Stimulated activated CD4-positive, alpha-beta T cell treated with anti-CD3 and anti-CD28 coated beads, Interleukin-2, amount 100 ng/mL, for 4 hours (primary cell): ENCODE data around the gene CHST12.
"Not testable (repeated sequence)": the region's sequence is repeated elsewhere in the genome, so short reads cannot be mapped to it uniquely, and the experiment has no call there.

Experiments
- DNase-seq: peaks from one replicate; pipeline ENCODE4 v3.0.0-alpha.2; 2020; ENCODE audit warnings: low read depth

Gene CHST12

DNA sequence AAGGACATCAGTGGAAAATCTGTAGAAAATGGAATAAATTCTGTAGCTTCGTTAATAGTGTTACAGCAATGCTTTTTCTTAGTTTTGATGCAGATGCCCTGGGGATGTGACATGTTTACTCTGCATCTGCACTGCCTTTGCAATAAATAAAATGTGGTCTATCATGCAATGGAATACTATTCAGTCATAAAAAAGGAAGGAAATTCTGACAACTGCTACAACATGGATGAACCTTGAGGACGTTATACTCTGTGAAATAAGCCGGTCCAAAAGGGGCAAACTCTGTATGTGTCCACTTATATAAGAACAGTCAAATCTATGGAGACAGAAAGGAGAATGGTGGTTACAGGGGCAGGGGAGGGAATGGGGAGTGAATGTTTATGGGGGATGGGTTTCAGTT is 59.3 kb downstream of the CHST12 start:
- no peak for DNase-seq

GRCh38 chr7:2465928-2466327 is 62.5 kb downstream of the CHST12 start:
- no peak for DNase-seq

DNA sequence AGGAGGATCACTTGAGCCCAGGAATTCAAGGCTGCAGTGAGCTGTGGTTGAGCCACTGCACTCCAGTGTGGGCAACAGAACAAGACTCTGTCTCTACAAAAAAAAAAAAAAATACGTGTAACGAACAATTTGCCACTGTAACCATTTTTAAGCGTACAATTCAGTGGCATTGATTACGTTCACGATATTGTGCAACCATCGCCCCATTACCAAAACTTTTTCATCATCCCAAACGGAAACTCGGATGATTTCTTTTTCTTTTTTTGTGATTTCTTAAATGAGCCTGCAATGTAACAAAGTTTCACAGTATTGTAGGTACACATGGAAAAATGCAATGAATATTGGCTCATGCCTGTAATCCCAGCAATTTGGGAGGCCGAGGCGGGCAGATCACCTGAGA is 63.3 kb downstream of the CHST12 start:
- DNase-seq, result no peak

GRCh38 chr7:2468227-2468626 is 64.8 kb downstream of the CHST12 start:
- DNase-seq, result no peak

- DNase-seq, result not testable (repeated sequence)
Measured at GRCh38 chr7:2469460-2470203, 66.2 kb downstream of the CHST12 start.

- DNase-seq, result no peak
Measured at GRCh38 chr7:2470204-2471021, 67.0 kb downstream of the CHST12 start.

GRCh38 chr7:2471022-2471329 is 67.6 kb downstream of the CHST12 start:
- no peak for DNase-seq

- DNase-seq, result no peak
Measured at GRCh38 chr7:2471396-2471795, 68.0 kb downstream of the CHST12 start.

GRCh38 chr7:2472739-2473138 is 69.3 kb downstream of the CHST12 start:
- DNase-seq, result no peak

DNA sequence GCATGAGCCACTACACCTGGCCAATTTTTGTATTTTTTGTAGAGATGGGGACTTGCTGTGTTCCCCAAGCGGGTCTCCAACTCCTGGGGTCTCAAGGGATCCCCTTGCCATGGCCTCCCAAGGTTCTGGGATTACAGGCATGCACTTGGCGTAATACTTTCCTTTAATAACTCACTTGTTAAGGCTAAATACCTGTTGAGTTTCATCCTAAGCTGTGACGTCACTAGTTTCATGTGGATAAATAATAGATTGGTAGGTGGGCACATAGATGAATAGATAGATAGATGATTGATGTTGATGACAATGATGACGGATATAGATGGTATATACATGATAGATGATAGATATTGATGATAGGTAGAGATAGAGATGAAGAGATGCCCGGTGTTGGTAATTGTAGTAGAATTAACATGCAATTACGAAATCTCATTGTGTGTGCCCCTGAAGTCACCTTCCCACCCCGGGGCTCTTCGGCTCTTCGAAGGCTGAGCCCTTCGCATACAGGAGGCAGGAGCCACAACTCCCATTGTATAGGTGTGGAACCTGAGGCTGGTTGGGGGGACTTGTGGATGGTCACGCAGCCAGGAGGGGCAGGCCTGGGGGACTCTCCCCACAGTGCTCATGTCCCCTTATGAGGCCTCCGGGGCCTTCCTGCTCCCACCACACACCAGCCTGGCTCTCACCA is 70.2 kb downstream of the CHST12 start:
- DNase-seq, result no peak

- DNase-seq, result no peak
Measured at GRCh38 chr7:2474224-2474623, 70.8 kb downstream of the CHST12 start.

DNA sequence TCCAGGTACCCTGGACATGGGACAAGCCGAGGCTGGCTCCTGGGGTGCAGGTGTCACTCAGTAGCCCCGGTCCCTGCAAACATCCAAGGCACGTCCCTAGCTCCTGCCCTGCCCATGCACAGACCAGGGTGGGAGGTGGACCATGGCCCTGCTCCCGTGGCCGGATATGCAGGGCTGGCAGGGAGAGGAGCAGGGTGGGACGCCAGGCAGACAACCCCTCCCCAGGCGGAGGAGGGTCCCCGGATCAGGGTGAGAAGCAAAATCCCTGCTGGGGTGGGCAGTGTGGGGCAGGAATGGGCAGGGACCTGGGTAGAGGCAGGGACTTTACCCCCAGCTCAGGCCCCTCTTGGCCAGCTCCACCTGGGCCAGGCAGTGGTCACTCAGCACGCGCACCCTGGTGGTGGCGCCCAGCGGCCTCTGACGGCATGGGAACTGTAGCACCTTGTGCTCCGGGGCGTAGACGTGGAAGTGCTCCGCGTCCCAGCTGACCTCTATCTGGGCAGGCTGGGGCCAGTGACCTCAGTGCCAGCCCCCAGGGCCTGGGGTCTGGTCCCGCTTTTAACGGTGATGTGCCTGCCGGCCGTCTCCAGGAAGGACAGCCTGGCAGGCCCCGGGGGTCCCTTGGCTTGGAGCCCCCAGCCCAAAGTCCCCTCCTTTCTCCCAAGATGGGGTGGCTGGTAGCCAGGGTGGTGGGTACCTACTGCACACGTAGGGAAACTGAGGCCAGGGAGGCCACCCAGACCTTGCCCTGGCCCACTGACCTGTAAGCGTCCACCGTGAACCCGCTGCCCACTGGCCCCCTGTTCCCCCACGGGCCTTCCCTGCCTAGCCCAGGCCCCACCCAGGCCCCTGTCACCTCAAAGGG is 71.6 kb downstream of the CHST12 start:
- DNase-seq, result no peak

GRCh38 chr7:2475678-2476015 is 72.2 kb downstream of the CHST12 start:
- DNase-seq, result no peak

DNA sequence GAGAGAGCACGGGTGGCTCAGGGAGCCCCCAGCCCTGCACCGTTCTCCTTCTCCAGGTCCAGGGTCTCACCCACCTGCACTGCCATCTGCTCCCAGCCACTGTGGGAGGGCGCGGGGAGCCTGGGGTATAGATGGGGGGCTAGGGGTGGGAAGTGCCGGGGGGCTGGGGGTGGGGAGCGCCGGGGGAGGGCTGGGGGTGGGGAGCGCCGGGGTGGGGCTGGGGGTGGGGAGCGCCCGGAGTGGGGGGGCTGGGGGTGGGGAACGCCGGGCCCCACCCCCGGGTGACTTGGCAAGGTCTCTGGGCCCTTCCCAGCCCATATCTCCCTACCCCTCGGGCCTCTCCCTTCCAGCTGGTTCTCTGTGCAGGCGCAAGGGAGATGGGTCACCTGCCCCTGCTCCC is 72.9 kb downstream of the CHST12 start, which contains the start of gene GRIFIN:
TSS of gene GRIFIN (minus strand) at position 101 of the 400 bp plus-strand sequence. CDS start at position 86, 15 bp downstream.
- no peak for DNase-seq

DNA sequence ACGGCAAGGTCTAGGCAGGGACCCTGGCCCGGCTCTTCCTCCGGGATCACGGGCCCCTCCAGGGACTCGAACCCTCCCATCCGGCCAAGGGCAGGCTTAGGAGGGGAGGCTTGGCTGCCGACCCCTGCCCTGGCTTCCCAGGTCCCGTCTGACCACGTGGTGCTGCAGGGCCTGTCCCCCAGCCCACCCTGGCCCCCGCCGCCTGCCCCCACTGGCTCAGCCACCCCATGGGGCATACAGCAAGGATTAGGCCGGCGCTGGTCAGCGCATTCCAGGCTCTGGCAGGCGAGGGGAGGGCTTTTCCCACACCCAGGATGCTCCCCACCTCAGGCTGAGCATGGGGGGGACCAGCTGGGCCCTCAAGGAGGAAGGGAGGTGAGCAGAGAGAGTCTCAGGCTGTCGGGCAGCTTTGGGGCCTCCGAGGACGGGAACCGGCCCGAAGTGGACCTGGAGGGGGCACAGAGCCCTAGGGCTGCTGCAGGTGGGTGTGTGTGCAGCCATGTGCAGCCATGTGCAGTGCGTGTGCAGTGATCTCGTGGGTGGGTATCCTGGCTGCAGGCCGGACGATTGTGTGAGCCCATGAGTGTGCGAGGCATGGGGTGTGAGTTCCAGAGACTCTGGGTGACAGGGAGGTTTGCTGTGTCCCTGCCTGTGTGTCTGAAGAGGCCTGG is 73.5 kb downstream of the CHST12 start:
- no peak for DNase-seq

DNA sequence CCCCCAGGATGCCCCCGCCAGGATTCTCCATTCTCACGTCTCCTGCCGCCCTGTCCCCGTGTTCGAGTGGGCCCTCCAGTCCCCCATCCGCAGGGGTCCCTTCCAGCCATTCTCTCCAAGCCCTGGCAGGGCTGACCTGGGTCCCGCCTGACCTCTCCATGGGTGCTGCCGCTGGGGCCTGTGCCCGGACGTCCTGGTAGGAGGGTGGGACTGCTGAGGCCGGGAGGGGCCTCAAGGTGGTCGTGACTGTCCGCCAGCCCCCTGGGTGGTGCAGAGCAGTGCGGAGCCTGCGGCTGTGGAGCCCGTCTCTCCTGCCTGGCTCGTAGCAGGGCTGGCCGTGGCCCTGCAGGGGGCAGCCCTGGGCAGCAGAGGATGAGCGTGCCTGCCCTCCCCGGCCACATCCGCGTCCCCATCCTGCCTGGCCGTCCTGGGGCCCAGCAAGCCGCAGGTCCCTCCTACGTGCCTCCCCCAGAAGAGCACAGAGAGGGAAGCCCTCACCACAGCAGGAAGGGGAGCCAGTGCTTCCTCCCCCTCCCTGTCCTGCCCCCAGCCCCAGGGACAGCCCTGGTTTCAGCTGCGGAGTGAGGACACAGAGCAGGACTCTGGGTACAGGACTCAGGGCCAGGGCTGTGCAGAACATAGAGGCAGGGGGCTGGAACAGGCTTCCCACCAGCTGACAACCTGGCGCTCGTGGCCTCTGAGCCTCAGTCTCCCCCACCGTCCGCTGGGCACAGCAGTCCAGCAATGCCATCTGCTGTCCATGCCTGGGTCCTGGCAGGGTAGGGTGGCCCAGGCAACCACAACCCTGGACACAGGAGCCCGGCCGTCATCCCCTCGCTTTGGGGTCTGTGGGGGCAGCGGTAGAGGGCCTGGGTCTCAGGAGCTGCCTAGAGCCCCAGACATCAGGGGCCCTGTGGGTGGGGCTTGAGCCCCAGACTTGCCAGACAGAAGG is 74.3 kb downstream of the CHST12 start:
- DNase-seq, result peak; percentile 22

GRCh38 chr7:2478399-2478785 is 75.0 kb downstream of the CHST12 start:
- no peak for DNase-seq

DNA sequence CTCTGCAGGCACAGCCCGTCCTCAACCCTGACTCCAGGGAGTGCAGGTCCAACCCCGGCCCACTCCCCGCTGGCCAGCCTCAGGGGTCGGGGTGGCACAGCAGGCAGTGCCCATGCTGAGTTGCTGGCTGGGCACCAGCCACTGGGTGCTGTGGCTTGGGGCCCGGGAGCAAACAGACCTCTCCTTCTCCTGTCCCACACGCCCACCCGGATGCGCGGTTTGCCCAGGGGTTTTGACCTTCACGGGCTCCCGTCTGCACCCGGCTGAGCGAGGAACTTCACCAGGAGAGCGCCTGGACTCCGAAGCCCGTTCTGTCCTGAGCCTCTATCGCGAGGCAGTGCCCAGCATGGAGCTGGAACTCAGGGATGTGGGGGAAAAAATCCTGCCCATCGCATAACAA is 75.4 kb downstream of the CHST12 start:
- no peak for DNase-seq

- no peak for DNase-seq
Measured at GRCh38 chr7:2479276-2480069, 76.1 kb downstream of the CHST12 start.

GRCh38 chr7:2480070-2480408 is 76.6 kb downstream of the CHST12 start:
- DNase-seq, result no peak
